ENCODE measurements around the gene CADM4. TPM values are rescaled to one million over a fixed set of nuclear protein-coding genes. Genes with fewer than 3 reads are reported as not detected.
"Not testable (repeated sequence)": the region's sequence is repeated elsewhere in the genome, so short reads cannot be mapped to it uniquely, and the experiment has no call there.

The CADM4 gene
- polyA plus RNA-seq, 1 donor, result 7.8 TPM

DNA sequence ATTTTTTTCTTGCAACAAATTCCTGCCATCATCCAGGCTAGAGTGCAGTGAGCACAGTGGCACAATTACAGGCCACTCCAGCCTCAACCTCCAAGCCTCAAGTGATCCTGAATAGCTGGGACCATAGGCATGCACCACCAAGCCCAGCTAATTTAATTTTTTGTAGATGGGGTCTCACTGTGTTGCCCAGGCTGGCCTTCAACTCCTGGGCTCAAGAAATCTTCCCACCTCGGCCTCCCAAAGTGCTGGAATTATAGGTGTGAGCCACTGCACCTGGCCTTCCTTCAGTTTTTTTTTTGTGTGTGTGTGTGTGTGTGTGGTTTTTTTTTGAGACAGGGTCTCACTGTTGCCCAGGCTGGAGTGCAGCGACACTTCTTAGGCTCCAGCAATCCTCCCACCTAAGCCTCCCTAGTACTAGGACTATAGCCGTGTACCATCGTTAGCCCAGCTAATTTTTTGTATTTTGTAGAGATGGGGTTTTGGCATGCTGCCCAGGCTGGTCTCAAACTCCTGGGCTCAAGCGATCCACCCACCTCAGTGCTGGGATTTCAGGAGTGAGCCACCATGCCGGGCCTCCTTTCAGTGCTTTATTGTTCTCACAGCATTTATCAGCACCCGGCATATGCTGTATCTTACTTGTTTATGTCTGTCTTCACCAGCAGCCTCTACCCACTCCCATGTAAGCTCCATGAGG is 33.6 kb downstream of the CADM4 start:
- no peak for DNase-seq

DNA sequence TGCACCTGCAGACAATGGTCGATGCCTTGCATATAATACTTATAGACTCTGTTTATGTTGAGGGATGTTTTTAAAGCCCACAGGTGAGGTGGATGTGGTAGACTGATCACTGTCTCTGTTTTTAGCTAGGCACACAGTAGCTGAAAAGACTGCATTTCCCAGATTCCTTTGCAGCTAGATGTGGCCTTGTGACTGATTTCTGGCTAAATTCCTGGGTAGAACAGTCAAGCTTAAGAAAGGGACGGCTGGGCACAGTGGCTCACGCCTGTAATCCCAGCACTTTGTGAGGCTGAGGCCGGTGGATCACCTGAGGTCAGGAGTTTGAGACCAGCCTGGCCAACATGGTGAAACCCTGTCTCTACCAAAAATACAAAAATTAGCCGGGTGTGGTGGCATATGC is 39.3 kb downstream of the CADM4 start:
- not testable (repeated sequence) for DNase-seq

DNA sequence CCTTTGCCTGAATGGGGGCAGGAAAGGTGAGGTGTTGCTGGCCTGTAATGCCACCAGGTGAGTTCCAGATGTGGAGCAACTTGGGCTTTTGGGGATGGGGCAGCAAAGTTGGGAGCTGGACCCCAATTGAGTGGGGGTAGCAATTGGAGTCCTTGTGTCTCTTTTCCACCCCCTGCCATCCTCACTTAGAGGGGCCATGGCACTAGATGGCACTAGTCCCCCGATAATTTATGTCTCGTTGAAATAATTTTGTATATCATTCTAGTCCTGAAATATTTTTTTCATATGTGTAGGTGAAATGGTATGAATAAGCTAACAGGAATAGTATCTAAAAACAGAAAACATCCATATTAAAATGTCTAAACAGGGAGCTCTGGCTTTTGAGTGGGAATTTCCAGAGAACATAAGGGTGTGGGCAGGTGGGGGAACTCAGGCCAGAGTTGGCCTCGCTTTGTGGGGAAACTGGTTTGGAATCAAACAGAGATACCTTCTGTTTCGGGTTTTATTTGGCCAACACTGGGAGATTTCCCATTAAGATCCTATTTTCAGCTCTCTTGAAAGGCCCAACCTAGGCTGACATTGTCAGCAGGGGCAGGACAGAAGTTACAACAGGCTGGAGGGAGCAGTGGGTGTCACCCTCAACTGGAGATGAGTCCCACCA is 39.9 kb downstream of the CADM4 start:
- DNase-seq, result no peak

DNA sequence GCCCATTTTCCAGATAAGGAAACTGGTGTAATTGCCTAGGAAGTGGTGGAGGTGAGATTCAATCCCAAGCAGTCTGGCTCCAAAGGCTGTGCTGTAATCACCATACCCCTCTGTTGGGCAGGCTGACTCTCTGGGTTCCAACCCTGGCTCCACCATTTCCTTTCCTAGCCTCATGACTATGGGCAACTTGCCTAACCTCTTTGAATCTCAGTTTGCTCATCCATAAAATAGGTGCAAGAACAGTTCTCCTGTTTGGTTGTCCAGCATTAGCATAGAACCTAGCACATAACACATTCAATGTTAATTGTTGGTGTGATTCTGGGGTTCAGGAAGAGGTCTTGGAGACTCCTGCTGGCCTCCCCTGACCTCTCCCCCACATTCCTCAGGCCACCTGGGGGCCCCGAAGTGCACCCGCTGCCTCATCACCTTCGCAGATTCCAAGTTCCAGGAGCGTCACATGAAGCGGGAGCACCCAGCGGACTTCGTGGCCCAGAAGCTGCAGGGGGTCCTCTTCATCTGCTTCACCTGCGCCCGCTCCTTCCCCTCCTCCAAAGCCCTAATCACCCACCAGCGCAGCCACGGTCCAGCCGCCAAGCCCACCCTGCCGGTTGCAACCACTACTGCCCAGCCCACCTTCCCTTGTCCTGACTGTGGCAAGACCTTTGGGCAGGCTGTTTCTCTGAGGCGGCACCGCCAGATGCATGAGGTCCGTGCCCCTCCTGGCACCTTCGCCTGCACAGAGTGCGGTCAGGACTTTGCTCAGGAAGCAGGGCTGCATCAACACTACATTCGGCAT is 41.0 kb downstream of the CADM4 start:
- no peak for DNase-seq

DNA sequence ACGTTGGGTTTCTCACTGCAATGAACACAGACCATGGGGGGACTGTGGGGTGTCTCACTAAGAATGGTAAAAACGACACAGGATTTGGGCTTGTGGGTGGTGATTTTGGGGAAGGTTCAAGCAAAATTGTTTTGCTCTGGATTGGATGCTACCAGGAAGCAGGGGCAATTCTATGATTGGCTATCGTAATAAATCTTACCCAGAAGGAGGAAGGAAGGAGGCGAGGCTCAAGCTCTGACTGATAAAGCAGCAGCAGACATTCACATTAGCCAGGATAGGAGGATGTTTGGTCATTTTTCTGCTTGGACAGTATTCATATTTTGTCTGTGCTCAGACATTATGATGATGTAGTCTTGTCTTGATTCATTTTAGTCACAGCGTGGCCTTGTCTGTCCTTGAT is 41.8 kb downstream of the CADM4 start:
- no peak for DNase-seq

DNA sequence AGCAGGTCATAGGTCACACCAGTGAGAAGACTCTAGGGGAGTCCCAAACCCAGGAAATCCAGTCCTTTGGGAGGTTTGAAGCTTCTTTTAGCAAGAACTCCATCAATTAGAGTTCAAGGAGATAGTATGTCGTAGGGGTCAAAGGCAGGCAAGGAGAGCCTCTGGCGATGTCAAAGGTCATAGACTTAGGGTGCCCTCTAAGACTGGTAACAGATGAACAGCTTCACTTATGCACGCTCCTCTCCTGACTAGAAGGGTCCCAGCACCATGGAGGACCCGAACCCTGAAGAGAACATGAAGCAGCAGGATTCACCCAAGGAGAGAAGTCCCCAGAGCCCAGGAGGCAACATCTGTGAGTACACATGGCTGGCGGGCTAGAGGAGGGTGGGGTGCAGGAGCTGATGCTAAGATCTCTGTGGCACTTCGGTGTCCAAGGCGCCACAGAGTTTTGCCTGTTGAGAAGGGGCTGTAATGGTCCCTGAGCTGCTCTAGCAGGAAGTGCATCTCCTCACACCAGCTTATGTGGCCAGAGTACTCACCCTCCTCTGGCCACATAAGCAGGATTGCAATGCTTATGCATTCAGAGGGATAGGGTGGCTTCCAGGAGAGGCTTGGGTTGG is 42.7 kb downstream of the CADM4 start:
- no peak for DNase-seq

DNA sequence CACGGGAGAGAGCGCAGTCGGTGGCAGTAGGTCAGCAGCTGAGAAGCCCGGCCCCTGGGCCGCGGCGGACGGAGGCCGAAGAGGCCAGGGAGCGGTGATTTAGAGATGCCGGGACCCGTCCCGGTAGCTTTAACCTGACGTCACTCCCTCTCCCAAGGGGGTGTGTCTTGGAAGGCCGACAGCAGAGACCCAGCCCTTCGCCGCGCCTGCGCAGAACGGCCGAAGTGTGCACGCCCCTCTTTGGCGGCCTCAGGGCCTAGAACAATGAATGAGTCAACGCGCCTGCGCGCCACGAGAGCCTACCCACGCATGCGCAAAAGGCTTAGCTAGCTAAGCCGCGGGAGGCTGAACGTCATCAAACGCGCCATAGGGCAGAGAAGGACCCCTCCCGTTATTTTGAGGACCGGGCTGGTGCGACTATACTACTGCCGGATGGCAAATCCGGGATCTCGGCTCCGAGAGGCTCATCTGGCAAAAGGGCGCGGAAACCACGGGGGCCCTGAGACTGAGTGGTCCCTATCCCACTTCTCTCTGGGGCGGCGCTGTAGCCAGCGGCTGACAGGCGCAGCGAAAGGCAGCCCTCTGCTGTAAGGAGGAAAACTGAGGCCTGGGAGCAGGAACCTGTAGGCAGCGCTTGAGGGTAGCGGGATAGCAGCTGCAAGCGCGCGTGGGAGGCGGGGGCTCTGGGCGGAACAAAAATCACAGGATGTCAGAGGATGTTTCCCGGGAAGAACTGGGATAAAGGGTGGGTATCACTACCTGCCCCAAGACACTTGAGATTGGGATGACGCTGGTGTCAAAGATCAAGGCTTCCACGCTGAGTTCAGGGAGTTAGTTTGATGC is 43.4 kb downstream of the CADM4 start, which contains the start of the genes IRGQ and ZNF576:
TSS of gene IRGQ (minus strand) at position 136 of the 843 bp plus-strand sequence. CDS start 796 bp downstream, outside the sequence.
TSS of gene ZNF576 (plus strand) at position 597 of the 843 bp plus-strand sequence. CDS start 514 bp downstream, outside the sequence.
- DNase-seq, result peak; percentile 100

DNA sequence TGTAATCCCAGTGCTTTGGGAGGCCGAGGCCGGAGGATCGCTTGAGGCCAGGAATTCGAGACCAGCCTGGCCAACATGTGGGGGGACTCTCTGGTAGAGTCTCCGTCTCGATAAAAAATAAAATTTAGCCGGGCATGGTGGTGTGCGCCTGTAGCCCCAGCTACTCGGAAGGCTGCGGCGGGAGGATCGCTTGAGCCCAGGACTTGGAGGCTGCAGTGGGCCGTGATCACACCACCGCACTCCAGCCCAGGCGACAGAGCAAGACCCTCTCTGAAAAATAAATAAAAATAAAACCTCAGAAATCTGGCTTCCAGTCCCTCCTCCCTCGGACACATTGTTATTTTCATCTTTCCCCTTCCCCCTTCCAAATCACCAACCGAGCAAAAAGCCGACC is 44.0 kb downstream of the CADM4 start:
- no peak for DNase-seq

DNA sequence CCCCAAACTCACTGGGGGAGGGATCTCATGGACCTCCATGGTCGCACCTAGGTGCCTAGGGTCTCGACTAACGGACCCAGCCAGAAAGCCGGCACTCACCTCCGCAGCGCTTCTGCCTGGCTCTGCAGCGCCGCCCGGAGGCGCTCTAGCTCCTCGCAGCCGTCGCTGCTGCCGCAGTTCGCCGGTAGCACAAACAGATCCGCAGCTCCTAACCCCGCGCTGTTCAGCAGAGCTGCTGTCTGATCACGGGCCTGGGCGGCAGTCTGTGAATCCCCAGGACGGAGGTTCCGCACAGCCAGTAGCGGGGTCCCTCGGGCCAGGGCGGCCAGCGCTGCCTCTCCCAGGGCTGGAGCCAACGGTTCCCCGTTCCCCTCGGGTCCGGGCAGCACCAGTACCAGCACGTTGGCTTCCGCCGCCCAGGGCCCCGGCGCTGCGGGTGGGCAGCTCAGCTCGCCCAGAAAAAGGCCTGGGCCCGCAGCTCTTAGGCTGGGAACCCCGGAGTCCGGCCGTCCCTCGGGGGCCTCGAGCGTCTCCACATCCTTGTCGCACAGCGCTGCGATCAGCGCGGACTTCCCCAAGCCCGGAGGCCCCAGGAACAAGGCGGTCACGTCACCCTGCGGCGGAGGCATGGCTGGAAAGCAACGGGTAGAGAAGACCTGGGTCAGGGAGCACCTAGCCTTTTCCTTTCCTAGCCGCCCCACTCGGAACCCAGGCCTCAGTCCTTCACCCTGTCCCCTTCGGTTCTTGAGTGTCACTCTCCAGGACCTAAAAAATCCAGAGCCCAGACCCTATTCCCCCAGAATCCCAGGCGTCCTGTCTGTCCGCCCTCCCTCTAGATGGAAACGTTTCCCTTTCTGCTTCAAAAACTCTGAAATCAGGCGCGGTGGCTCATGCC is 44.7 kb downstream of the CADM4 start:
- DNase-seq, result peak; percentile 58

DNA sequence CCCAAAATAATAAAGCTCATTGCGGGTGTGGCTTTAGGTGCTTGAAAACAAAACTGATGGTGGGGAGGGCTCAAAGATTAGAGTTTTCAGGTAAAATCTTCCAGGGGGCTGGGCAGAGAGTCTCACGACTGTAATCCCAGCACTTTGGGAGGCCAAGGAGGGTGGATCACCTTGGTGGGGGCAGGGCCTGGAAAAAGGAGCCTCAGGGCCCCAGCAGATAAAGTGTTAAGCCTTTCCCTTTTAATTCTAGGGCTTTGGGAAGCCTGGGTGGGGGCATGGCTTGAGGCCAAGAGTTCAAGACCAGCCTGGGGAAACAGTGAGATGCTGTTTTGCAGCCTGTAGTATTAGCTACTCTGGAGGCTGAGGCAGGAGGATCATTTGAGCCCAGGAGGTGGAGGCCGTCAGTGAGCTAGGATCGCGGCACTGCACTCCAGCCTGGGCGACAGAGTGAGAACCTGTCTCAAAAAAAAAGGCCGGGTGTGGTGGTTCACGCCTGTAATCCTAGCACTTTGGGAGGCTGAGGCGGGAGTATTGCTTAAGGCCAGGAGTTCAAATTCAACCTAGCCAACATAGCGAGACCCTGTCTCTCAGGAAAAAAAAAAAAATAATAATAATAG is 45.5 kb downstream of the CADM4 start:
- no peak for DNase-seq

DNA sequence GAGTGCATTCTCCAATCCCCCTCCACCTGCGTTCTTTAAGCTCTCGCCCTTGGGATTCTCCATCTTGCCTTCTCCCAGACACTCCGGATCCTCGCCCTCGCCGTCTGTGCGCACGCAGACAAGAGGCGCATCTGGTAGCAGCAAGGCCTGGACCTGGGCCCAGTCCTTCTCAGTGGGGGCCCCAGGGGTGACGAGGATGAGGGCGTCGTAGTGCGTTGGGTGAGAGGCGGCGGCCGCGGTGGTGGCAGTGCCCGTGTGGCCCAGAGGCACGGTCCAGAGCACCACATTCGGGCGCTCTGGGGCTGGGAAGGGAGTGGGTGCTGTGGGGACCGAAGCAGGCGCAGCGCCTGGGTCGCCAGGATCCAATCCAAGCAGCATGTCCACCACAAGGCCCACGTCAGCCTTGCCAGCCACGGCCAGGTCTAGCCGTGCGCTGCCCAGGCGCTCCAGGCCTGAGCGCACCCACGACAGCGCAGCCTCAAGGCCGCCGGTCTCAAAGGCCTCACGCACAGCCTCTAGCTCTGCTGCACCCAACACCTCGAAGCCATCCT is 46.8 kb downstream of the CADM4 start:
- DNase-seq, result no peak

DNA sequence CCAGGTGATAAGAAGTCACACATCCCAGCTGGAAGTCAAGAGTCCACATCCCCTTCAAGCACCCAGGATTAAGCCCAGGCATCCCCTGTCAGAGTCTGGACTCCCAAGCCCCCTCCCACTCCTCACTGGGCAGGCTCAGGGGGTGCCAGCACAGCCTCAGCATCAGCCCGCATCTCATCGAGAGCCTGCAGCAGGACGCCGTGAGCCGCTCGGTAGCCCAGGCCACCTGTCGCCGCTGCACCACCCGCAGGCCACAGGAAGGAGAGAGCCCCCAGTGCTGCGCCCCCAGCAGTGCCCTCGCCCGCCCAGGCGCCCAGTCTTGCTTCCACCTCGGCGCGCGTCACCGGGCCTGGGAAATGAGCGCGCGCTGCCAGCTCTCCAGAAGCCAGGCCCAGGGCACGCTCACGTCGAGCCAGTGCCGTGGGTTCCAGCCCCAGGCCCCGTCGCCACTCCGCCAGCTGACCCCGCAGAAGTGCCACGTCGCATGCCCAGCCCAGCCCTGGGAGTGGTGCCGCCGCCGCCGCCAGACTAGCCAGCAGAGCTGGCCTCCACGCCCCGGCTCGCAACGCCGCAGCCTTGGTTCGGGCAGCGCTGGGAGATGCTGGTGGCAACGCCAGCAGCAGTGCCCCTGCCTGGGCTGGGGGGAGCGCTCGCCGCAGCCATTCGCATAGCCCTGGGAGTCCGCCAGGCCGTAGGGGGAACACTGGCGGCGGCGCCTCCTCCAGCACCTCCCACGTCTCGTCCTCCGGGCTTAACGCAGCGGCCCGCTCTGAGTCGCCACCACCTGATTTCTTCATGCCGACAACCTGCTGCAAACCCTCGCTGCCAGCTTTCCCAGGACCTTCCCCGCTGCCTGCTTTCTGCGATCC is 47.5 kb downstream of the CADM4 start:
- no peak for DNase-seq

DNA sequence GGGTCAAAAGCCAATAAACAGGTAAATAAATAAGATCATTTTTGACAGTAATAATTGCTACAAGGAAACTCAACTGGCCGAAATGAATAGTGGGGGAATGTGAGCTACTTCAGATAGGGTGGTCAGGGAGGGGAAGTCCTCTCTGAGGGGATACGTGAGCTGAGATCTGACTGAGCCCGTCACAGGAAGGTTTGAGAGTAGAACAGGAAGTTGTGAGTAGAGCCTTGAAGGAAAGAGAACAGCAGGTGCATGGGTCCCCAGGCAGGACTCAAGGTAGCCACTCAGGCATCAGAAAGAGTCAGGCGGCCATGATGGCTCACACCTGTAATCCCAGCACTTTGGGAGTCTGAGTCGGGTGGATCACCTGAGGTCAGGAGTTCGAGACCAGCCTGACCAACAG is 50.0 kb downstream of the CADM4 start:
- DNase-seq, result no peak

DNA sequence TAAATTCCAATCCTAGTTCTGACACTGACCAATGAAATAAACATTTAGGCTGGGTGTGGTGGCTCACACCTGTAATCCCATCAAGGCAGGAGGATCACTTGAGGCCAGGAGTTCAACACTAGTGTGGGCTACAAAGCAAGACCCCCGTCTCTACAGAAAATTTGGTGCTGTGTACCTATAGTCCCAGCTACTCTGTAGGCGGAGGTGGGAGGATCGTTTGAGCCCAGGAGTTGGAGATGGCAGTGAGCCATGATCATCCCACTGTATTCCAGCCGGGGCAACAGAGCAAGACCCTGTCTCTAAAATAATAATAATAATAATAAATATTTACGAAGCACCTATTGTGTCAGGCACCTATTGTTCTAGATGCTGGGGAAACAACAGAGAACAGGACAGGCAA is 50.4 kb downstream of the CADM4 start:
- no peak for DNase-seq

DNA sequence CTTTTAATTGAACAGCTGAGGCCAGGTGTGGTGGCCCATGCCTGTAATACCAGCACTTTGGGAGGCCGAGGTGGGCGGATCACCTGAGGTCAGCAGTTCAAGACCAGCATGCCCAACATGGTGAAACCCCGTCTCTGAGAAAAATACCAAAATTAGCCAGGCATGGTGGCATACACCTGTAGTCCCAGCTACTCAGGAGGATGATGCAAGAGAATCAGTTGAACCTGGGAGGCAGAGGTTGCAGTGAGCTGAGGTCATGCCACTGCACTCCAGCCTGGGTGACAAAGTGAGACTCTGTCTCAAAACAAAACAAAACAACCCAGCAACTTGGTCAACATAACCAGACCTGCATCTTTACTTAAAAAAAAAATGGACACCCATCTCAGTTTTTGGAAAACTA is 52.6 kb downstream of the CADM4 start:
- not testable (repeated sequence) for DNase-seq

DNA sequence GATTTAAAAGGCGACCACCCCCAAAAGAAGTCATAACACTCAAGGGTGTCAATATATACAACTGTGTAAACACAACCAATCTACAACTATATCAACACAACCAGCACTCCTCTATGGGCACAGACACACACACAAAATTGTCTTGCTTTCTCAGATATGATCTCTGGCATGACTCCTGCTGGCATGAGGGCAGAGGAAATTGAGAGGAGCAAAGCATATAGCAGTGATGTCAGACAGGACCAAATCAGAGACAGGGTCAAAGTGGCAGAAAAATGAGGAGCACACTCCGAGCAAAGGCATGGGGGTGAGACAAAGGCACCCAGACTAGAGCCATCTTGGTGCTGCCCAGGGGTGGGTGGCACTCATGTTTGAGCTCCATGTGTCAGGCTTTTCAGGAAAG is 53.3 kb downstream of the CADM4 start:
- DNase-seq, result no peak

DNA sequence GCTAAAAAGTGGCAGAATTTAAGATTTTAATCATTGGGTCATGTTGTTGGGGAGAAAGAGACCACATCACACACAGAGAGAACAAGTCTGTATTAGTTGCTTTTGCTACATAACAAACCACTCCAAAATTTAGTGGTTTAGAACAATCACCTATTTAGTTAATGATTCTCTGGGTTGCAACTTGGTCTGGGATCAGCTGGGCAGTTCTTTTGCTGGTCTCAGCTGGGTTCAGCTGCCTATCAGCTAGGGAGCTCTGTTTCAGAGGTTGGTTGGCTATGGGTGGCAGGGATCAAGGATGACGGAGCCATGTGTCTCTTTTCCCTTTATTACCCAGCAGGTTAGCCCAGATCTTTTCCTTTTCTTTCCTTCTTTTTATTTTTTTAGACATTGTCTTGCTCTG is 55.2 kb downstream of the CADM4 start:
- DNase-seq, result no peak

DNA sequence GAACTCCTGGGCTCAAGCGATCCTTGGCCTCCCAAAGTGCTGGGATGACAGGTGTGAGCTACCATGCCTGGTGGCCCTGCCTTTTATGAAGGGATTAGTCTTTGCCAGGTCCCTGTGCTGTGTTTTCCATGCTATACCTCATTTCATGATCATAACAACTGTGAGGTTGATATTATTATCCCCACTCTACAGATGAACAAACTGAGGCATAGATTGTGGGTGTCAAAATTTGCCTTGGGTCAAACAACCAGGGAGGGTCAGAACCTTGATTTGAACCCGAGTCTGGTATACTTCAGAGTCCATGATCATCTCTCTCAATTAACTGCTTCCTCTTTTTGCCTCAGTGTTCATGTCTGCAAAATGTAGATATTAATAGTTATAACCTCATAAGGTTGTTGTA is 57.2 kb downstream of the CADM4 start:
- no peak for DNase-seq

DNA sequence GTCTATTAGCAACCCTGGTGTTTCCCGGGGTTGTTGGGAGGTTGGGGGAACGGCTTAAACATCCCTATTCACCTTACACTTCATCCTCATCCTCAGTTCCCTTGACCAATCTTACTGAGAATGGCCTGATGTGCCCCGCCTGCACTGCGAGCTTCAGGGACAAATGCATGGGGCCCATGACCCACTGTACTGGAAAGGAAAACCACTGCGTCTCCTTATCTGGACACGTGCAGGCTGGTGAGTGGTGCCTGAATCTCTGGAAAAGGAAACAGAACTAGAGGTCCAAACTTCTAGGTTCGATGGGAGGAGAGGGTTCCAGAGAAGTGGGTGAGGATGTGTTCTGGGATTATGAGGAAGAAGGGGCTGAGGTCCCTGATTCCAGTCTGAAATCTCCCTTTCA is 58.2 kb downstream of the CADM4 start:
- DNase-seq, result no peak
